ENCODE results near the gene LONP2. TPM values are rescaled to one million over a fixed set of nuclear protein-coding genes. Genes with fewer than 3 reads are reported as not detected.

The LONP2 gene
- total and polyA plus RNA-seq, 9 of the 15 experiments (the other 6 are each of a cell fraction or from before 2014, with no cell fraction given): 8.1 to 41.2 (median 25.6) TPM

GRCh38 chr16:48269011-48269410, 24.9 kb downstream of the LONP2 start (continued):
- no peak for TF ChIP-seq ZNF639 (CRISPR knock-in tag; conservative IDR thresholded peaks at IDR 0.05 in 1 of 2, IDR thresholded peaks at IDR 0.05 in 1 of 2)
- TF ChIP-seq ZNF384 (IDR thresholded peaks at IDR 0.05; ENCODE audit: low read depth, low read length): peak; percentile 86
- TF ChIP-seq CBFA2T3 (IDR thresholded peaks at IDR 0.05): peak; percentile 46
- TF ChIP-seq TCF3 (CRISPR knock-in tag; IDR thresholded peaks at IDR 0.05): peak; percentile 32; the same call in 1 of the 2 replicates
- TF ChIP-seq ARID1B (IDR thresholded peaks at IDR 0.05): peak; percentile 50

- no peaks in the 10 kb centered on the region for H3K4me1 ChIP-seq (replicated peaks in 1 of 2; ENCODE audit: control insufficient read depth in 2 of 2, insufficient read depth in 2 of 2, low read length in 2 of 2)
- no peak overlapping the region for H3K9ac ChIP-seq (ENCODE audit: insufficient read depth in 1 of 2, low read depth in 2 of 2, low read length in 2 of 2)
- H3K27ac ChIP-seq (ENCODE audit: extremely low read depth, low read depth, low read length): no peak overlapping the region
- BruUV-seq (replicated peaks): no TSS peak
- H3K9me1 ChIP-seq (ENCODE audit: control insufficient read depth, insufficient read depth, low read length): no peaks in the 10 kb centered on the region
- no peaks in the 10 kb centered on the region for H3K27me3 ChIP-seq (ENCODE audit: control insufficient read depth in 2 of 2, insufficient read depth in 2 of 2, low read length in 2 of 2)
- POLR2A ChIA-PET: interaction anchor here (1.0 kb wide), 1 partner anchor 13 kb away, joined by 4 read pairs; no protein-coding TSS in a partner anchor
- no peaks in the 10 kb centered on the region for H3K9me3 ChIP-seq (replicated peaks; ENCODE audit: control insufficient read depth, insufficient read depth, low read depth, low read length)
- intact Hi-C loops (cut with micrococcal nuclease) (no loop called here), in situ Hi-C loops (cut with MboI) (no loop called here)
- no peaks in the 10 kb centered on the region for H3K79me2 ChIP-seq (ENCODE audit: control insufficient read depth, insufficient read depth, low read length)
- DNase-seq (ENCODE audit: extremely low read depth in 1 of 4, low spot score in 3 of 4): no peak
- H3K4me2 ChIP-seq (ENCODE audit: insufficient read depth, low read length): no peak overlapping the region
- ATAC-seq: no peak
- FAIRE-seq: no peak
- H3K4me3 ChIP-seq: no peak overlapping the region
- no peak overlapping the region for H2AFZ ChIP-seq (ENCODE audit: low read depth, low read length)
- CTCF ChIA-PET (ENCODE audit: low intra/inter-chr PET ratio): no interaction called here
- no peak for TF ChIP-seq GATA2 (CRISPR knock-in tag; IDR thresholded peaks at IDR 0.05)
- TF ChIP-seq LEF1 (IDR thresholded peaks at IDR 0.05): no peak
- TF ChIP-seq SMAD1 (IDR thresholded peaks at IDR 0.05; ENCODE audit: low read depth, low read length, partially characterized antibody): no peak
- TF ChIP-seq SP1 (CRISPR knock-in tag; IDR thresholded peaks at IDR 0.05): no peak
- TF ChIP-seq DLX4 (CRISPR knock-in tag; IDR thresholded peaks at IDR 0.05): no peak
- TF ChIP-seq ZBTB33 (CRISPR knock-in tag; IDR thresholded peaks at IDR 0.05): no peak
- no peak for TF ChIP-seq ARID1B (IDR thresholded peaks at IDR 0.05)
- no peak for TF ChIP-seq E4F1 (CRISPR knock-in tag; IDR thresholded peaks at IDR 0.05; ENCODE audit: borderline replicate concordance)
- no peak for TF ChIP-seq POLR2H (tag; IDR thresholded peaks at IDR 0.05; ENCODE audit: low read depth)
- TF ChIP-seq ZNF239 (CRISPR knock-in tag; IDR thresholded peaks at IDR 0.05): no peak
- no peak for TF ChIP-seq SUPT5H (IDR thresholded peaks at IDR 0.05)
- TF ChIP-seq NCOA1 (IDR thresholded peaks at IDR 0.05; ENCODE audit: low read depth): no peak
- H3K36me3 ChIP-seq (ENCODE audit: control insufficient read depth, insufficient read depth, low read length): peaks cover 50% of the 10 kb centered on the region; the same call in 1 of the 3 replicates
- 95% methylated on average over 5 of the region's 5 CpGs for WGBS (ENCODE audit: insufficient coverage, low coverage, missing lambda C conversion rate)
- H4K20me1 ChIP-seq (replicated peaks; ENCODE audit: control insufficient read depth, insufficient read depth, low read length): no peaks in the 10 kb centered on the region
These were observed 27.6 kb downstream of the LONP2 start for GRCh38 chr16:48271728-48272127.
